GM21825 (cell line): ENCODE results near the gene XDH.

ENCODE experiments used
- ATAC-seq: cut with Tn5 transposase; IDR thresholded peaks from one replicate; pipeline ENCODE4 v1.9.1; 2021; ENCODE audit warnings: mild to moderate bottlenecking, moderate library complexity; ENCODE audit not compliant: unreplicated experiment

Gene XDH

GRCh38 chr2:31333046-31333445, 81.5 kb downstream of the XDH start:
- ATAC-seq, result no peak

- ATAC-seq, result no peak
Measured at GRCh38 chr2:31332521-31332920, 82.0 kb downstream of the XDH start.

DNA sequence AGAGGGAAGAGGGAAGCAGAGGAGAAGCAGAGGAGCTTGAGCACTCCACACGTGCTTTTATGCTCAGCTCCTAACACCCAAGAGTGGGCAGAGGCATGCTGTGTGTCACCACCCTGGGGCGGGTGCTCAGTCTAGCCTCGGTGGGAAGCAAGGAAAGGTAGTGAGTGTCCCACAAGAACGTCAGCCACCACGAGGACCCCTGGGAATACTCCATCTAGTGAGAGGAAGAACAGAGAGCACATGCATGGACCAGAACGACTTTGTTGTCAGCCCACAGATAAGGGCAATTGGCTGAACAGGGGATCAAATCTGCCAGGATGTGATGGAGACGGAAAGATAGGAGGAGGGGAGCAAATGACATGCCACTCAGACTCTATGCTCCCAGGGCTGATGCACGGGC, 83.4 kb downstream of the XDH start:
- ATAC-seq, result no peak

DNA sequence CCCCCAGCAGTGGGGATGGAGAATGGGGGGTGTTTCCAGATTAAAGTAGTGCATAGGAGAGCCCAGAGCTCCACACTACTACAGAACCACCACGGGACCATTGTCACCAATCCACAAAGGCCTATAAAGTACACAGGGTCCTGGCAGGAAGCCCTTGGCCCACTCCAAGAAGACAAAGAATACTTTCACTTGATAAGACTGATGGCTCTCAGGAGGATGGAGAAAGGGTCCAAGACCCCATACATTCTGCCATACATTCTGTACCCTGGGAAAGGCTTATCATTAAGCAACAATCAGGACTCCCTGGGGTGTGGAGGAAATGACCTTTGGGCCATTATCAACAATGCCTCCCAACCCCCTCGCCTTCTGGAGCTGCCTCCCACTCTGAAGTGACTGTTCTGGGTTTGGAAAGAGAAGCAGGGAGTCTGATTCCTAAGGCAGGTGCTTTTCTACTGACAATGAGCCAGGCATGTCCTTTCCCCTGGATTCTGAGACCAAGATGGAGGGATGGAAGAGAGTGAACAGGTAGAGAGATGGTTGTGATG, 85.4 kb downstream of the XDH start:
- no peak for ATAC-seq

DNA sequence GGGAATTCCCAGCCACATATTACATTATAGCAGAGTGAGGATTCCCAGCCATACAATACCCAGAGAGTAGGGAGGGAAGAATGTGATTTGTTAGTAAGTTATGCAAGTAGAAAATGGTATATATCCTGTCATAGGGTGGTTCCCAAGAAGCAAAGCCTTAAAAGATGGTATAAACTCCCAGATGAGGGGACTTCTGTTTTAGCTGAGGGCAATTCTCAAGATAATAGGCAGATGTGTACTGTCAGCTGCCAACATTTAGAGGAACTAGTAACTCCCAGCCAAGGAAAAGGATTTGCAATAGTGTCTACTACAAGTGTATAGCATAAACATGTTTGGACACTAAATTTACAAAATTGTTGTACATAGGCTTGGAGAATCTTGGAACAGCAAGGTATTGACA, 86.5 kb downstream of the XDH start:
- ATAC-seq, result no peak

DNA sequence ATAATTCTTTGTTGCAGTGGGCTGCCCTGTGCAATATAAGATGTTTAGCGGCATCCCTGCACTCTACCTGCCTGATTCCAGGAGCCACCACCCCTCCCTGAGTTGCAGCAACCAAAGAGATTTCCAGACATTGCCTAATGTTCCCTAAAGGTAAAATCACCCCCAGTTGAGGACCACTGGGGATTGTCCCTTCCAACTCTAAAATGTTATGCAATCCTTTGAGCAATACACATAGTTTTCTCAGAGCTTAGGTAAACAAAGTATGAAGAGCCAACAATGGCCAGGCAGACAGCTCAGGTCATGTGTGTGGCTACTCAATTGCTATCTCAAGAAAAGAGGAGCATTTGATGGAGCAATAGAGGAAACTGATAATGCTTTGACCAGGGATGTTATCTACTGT, 87.0 kb downstream of the XDH start:
- ATAC-seq, result no peak

GRCh38 chr2:31324016-31324633, 90.4 kb downstream of the XDH start:
- no peak for ATAC-seq

DNA sequence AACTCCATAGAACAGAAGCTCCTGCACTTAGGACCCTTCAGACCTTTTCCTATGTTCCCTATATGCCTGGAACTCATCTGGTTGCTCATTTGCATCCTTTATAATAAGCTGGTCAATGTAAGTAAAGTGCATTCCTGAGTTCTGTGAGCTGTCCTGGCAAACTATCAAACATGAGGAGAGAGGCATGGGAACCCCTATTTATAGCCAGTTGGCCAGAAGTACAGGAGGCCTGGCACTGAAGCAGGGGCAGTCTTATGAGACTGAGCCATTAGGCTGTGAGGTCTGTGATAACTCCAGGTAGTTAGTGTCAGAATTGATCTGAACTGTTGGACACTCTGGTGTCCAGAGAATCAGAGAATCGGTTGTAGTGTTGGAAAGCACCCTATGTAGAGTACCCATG, 92.2 kb downstream of the XDH start:
- no peak for ATAC-seq

DNA sequence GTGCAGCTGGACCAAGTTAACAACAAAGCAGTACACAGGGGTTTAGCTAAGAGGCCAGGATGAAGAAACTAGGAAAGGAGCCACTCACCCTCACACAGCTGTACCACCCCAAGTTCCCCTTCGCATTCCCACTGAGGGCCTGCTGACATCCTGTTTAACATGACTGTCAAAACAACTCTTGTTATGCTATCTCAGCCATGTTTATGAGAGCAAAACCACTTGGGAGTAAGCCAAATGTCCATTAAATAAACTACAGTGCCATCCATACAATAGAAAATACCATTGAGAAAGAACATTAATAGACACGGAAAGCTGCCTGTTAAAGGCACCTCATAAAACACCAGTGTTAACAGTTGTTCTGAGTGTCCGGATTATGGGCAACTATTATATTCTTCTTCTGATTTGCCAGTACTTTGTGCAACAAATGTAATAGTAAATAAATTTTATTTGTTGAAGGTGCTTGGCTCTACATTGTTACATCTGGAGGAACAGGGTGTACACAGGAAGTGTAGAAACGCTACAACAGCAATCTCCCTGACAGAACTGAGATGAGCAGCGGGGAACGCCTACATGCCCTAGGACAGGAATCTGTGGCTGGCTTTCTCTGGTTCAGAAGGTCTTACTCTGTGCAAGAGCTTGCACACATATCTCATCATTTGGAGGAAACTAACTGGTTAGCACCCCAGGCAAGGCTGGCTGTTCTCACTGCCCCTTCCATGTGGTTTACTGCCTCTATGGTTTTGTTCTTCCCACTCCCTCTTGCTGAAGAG, 95.0 kb downstream of the XDH start:
- no peak for ATAC-seq

GRCh38 chr2:31318361-31319336, 95.9 kb downstream of the XDH start:
- no peak for ATAC-seq

GRCh38 chr2:31317396-31317795, 97.1 kb downstream of the XDH start:
- ATAC-seq, result no peak

GRCh38 chr2:31314761-31315160, 99.8 kb downstream of the XDH start:
- no peak for ATAC-seq

GRCh38 chr2:31312898-31313297, 101.6 kb downstream of the XDH start:
- ATAC-seq, result no peak

GRCh38 chr2:31304816-31305215, 109.7 kb downstream of the XDH start:
- no peak for ATAC-seq

- no peak for ATAC-seq
Measured at GRCh38 chr2:31302940-31303563, 111.5 kb downstream of the XDH start.

- no peak for ATAC-seq
Measured at GRCh38 chr2:31300309-31300708, 114.2 kb downstream of the XDH start.

DNA sequence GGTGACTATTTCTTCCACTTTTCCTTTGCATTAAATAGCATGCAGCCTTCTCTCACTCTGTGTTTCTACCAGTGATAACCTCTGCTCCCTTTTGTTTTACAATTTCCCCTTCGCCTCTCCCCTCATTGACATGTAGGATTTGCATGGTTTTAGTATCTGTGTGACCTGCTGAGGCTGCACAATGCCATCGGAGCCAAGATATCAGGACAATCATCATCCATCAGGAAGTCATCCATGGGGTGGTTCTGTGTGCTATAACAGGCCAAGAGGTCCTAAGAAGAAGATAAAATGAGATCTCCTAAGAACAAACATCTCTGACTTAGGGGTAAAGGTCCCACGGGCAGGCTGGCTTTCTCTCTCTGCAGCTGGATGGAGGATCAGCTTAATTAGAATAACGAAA, 115.0 kb downstream of the XDH start:
- ATAC-seq, result no peak

GRCh38 chr2:31297751-31298150, 116.8 kb downstream of the XDH start:
- ATAC-seq, result no peak

DNA sequence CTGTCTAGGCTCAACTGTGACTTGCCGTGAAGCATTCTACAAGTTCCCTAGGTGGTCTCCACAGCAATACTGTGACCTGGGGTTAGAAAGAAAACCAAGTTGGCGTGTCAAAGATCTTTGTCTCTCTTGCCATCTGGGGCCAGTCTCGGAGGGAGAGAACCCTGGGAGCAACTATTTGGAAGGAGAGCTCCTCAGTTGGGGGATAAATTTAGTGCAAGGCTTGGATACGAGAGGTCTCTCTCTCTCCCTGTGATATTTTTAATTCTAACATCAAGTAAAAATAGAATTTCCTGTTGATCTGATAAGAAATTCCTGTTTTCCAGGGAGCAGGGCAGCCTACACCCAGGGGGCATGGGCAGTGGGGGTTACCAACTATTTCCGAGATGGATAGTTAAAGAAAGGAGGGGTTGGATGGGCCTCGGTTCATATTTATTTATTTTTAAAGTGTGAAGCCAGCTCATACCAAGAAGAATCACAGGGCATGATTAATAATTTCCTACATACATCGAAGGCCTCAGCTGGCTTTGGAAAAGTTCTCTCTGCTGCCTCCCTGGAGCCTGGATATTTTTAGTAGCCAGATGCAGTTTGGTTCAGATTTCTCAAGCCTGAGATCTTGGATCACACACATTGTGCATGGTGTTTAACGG, 117.8 kb downstream of the XDH start:
- ATAC-seq, result no peak

DNA sequence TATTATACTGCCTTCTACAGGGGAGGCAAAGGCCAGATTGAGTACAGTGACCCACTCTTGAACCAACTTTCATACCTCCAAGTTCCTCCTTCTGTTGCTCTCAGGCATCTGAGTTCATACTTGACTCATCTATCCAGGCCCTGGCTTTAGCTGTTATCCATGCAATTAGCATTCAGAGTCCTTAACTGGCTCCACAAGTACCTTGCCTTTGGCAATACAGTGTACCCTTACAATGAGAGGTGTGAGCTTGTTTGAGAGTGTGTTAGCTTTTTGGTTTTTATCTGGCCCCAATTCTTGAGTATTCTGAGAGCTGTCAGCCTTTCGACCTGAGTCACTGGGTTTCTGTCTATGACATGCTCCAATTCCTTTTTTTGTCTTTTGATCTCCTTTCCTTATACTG, 120.3 kb downstream of the XDH start:
- no peak for ATAC-seq
